A204.1 (cell line): ENCODE data around the gene CCDC69.

Experiments used
- FAIRE-seq: peaks from 2 replicates; lab custom pipeline; 2012; peaks lifted over from hg19 to GRCh38; lab: Jason Lieb, UNC

CCDC69 gene

DNA sequence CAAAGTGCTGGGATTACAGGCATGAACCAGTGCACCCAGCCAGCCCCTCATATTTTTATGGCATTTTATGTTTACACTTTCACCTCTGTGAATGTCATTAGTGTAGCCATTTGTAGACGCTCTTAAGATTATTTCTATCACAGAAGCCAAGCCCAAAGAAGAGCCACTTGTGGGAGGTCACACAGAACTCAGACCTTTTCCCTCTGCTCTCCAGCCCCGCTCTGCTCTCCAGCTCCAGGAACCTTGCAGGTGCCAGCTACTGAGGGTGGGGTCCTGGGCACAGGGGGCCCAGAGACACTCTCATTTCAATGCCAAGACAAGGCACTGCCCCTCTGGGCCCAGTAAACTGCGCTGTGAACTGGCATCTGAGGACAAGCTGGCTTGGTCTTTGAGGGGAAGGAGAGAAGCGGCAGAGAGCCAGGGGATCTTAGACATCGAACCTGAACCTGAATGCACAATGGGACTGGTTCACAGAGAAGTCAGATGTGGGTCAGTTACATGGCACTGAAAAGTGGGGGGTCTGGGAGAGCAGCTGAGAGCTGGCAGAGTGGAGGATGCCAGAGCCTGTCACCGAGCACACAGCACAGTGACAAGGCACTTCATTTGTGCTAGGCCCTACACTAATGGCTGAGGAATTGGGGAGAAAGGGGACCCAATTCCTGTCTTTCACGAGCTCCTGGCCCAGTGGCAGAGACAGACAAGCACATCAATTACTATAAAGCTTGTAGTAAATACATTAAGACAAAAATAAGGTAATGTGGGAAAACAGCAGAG lies 83.0 kb downstream of the CCDC69 start:
- no peak for FAIRE-seq

DNA sequence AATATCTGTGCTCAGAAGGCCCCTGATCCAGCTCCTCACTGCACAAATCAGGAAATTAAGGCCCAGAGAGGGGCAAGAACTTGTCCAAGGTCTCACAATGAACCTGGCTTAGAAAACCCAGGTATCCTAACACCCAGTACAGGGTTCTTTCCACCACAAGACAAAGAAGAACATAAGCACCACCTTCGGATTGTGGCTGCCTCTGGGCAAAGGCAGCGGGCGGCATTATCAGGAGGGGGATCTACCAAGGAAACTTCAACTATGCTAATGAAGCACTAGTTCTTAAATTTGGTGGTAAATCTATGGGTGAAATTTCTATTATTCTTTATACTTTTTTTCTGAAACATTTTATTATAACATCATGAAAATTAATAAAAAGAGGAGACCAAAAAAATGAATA lies 84.2 kb downstream of the CCDC69 start:
- FAIRE-seq: no peak

DNA sequence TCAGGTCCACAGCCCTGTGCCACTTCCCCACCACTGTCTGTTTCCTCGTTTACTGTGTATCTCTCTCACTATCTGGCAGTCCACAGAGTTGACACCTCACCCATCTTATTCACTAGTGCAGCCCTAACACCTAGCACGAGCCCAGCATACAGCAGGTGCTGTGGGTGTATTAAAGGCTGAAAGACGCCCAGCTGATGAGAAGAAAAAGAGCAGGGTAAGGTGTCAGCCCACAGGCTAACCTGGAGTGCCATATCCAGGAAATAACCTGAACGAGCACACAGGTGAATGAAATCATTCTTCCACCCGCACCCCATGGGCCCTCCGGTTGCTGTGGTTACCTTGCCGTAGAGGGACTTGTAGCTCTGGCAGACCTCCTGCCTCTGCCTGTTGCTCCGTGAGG lies 84.9 kb downstream of the CCDC69 start:
- no peak for FAIRE-seq

DNA sequence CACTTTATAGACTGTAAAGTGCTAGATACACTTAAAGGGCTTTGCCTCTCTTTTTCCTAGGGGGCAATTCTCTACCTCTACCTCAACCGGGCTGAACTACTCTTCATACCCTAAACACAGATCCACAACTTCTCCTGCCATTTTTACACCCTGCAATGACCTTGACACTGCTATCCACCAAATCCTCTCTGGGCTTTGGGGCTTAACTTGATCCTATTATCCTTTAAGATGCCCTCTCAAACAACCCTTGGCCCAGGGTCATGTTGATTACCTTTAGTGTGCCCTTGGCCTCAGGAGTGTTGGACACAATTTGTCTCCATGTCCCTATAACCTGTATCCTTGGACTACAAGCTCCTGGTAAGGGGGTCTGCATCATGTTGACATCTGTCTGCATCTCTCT lies 85.8 kb downstream of the CCDC69 start:
- no peak for FAIRE-seq

DNA sequence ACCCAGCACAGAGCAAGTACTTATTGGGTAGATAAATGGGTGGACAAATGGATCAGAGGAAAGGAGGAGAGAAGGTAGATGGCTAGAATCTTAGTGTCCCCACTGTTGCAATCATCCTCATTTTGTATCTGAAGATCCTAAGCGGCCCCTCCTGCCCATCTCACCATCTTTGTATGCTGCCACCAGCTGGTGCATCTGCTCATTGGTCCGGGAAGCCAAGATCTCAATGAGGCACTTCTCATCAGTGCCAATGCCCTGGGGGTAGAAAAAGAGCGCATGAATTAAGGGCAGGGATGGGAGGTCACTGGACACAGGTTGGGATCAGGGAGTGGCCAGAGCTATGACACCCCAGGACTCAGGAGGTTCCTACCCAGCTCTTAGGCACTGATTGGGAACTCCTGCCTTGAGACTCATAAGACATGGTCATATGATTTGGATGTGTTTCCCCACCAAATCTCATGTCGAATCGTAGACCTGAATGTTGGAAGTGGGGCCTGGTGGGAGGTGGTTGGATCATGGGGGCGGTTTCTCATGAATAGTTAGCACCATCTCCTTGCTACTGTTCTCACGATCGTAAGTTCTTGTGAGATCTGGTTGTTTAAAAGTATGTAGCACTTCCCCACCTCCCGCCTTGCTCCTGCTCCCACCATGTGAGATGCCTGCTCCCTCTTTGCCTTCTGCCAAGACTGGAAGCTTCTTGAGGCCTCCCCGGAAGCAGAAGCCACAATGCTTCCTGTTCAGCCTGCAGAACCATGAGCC lies 86.6 kb downstream of the CCDC69 start:
- FAIRE-seq: no peak

DNA sequence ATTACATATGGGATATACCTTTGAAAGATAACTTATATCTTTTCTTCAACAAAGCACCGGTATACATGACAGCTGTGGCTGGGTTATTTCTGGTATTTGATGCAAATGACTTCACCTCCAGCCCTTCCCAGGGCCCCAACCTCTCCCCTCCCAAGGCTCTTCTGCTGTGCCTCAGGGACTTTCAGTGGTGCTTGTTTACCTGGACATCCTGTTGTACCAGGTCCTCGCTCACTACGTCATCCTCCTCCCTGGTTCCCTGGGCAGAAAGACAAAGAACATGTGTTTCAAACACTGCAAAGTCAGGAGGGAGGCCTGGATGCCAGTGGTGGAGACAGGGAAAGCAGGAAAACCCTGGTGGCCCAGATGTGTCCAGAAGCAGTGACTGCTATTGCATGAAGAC lies 89.7 kb downstream of the CCDC69 start:
- FAIRE-seq: no peak

DNA sequence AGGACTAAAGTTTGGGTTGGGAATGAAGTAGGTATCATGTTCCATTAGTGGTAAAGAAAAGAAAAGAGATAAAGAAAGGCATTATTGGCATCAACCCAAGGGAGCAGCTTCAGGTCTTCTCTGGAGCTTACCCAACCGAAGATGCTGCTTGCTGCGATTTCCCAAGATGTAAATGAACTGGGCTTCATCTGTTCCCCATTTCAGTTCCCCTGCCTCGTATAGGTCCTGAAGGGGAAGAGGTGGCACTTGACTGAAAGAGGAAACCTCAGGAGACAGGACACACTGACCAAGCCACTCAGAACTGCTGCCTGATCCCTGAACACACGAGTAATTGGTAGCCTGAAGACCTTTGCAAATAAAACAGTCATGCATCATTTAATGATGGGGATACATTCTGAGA lies 90.9 kb downstream of the CCDC69 start:
- FAIRE-seq: no peak
